ENCODE measurements around the gene GPATCH3.

GRCh38 chr1:26890467-26890796 lies 9.8 kb downstream of the GPATCH3 start:
- TF ChIP-seq TAF1 (IDR thresholded peaks at IDR 0.05; ENCODE audit: borderline replicate concordance, insufficient read depth, low read length) (no peak), POLR2AphosphoS5 (IDR thresholded peaks at IDR 0.05; ENCODE audit: low read depth, low read length) (no peak), REST (IDR thresholded peaks at IDR 0.05; ENCODE audit: insufficient read depth in 1 of 2, low read depth in 2 of 2, low read length in 2 of 2) (no peak), SIN3A (IDR thresholded peaks at IDR 0.05; ENCODE audit: borderline replicate concordance, insufficient read depth, low read length) (no peak), FOXP2 (optimal IDR thresholded peaks at IDR 0.05; ENCODE audit: borderline replicate concordance, extremely low read depth, extremely low read length, insufficient read depth) (no peak)

Data from PFSK-1 (cell line).